22Rv1 (cell line): Measurements from ENCODE around the gene INCENP.
A peak's percentile ranks its signal among the peaks of the same experiment; 100 is the strongest.
"Not testable (repeated sequence)": the region's sequence is repeated elsewhere in the genome, so short reads cannot be mapped to it uniquely, and the experiment has no call there.

Experiments
- H3K27ac ChIP-seq: fragments of 450-650 bp; 2 replicates; pipeline ENCODE4 v1.5.1; 2017
- ZFX ChIP-seq: fragments of 450-650 bp; IDR thresholded peaks from 2 replicates; pipeline ENCODE4 v1.6.1; 2017; ENCODE audit warnings: antibody characterized with exemption, borderline replicate concordance
- TF ChIP-seq, protein P1 (sequence below): fragments of 450-650 bp; IDR thresholded peaks from 2 replicates; pipeline ENCODE4 v1.5.1; 2017; ENCODE audit warnings: mild to moderate bottlenecking

INCENP gene

DNA sequence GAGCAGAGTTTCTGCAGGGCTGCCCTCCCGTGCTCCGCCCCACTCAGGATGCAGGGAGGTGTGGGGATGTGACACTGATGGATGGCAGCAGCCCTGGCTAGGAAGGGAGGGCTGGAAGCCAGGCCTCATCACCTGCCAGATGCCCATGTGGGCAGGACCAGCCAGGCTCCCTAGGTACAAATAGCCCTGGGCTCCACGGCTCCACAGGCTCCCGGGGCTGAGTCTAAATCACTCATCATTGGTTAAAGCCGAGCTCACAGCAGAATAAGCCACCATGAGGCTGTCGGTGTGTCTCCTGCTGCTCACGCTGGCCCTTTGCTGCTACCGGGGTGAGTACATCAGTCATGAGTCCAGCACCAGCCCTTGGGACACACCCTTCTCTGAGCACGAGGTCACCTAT lies 66.2 kb downstream of the INCENP start, which contains the start of gene SCGB1D1:
Gene SCGB1D1, plus strand, starts transcription at position 206 of the 400 bp plus-strand sequence. Its CDS starts 69 bp downstream, at position 275.
- TF ChIP-seq ZFX, result no peak
- TF ChIP-seq, protein P1, sequence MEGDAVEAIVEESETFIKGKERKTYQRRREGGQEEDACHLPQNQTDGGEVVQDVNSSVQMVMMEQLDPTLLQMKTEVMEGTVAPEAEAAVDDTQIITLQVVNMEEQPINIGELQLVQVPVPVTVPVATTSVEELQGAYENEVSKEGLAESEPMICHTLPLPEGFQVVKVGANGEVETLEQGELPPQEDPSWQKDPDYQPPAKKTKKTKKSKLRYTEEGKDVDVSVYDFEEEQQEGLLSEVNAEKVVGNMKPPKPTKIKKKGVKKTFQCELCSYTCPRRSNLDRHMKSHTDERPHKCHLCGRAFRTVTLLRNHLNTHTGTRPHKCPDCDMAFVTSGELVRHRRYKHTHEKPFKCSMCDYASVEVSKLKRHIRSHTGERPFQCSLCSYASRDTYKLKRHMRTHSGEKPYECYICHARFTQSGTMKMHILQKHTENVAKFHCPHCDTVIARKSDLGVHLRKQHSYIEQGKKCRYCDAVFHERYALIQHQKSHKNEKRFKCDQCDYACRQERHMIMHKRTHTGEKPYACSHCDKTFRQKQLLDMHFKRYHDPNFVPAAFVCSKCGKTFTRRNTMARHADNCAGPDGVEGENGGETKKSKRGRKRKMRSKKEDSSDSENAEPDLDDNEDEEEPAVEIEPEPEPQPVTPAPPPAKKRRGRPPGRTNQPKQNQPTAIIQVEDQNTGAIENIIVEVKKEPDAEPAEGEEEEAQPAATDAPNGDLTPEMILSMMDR, result no peak
- no peak within 1 kb of the TSS for H3K27ac ChIP-seq

DNA sequence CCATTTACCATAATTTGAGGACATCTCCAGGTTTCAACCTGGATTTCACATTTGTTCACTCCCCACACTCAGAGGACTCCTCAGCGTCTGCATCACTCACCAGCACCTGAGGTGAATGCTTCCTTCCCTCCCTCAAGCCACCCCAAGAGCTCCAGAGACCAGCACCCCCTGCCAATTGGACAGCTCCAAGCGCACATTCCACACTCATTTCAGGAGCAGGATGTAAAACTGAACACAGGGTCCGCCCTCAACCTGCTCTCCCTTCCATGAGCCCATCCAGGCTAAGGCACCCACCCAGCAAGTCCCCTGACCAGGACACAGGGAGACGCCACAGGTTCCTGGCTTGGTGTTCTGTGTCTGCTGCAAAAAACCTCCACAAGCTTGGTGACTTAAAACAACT lies 70.1 kb downstream of the INCENP start:
- H3K27ac ChIP-seq, result no peak overlapping the region
- no peak for TF ChIP-seq ZFX

DNA sequence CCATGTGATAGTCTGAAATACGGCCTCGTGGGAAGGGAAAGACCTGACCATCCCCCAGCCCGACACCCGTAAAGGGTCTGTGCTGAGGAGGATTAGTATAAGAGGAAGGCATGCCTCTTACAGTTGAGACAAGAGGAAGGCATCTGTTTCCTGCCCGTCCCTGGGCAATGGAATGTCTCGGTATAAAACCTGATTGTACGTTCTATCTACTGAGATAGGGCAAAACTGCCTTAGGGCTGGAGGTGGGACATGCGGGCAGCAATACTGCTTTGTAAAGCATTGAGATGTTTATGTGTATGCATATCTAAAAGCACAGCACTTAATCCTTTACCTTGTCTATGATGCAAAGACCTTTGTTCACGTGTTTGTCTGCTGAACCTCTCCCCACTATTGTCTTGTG lies 71.2 kb downstream of the INCENP start:
- H3K27ac ChIP-seq, result not testable (repeated sequence)

DNA sequence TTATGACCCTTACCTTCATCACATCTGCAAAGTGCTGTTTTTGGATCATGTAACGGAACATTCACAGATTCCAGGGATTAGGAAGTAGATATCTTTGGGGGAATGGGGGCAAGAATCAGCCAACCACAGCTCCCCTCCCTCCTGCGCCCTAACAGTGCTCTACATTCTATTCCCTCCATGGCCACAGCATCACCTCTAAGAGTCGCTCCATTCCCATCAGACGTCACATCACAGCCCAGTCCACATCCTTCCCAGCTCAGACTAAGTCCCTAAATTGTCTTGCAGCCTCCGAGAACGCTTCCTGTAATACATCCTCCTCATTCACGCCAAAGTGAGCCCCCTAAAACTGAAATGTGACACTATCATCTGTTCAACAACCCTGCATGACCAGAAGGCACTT lies 72.1 kb downstream of the INCENP start:
- H3K27ac ChIP-seq, result no peak overlapping the region
- no peak for TF ChIP-seq ZFX
- TF ChIP-seq, protein P1, result peak; percentile 37

DNA sequence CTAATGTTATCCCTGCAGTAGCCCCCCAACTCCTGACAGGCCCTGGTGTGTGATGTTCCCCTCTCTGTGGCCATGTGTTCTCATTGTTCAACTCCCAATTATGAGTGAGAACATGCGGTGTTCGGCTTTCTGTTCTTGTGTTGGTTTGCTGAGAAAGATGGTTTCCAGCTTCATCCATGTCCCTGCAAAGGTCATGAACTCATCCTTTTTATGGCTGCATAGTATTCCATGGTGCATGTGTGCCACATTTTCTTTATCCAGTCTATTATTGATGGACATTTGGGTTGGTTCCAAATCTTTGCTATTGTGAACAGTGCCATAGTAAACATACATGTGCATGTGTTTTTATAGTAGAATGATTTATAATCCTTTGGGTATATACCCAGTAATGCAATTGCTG lies 73.6 kb downstream of the INCENP start:
- H3K27ac ChIP-seq, result not testable (repeated sequence)

DNA sequence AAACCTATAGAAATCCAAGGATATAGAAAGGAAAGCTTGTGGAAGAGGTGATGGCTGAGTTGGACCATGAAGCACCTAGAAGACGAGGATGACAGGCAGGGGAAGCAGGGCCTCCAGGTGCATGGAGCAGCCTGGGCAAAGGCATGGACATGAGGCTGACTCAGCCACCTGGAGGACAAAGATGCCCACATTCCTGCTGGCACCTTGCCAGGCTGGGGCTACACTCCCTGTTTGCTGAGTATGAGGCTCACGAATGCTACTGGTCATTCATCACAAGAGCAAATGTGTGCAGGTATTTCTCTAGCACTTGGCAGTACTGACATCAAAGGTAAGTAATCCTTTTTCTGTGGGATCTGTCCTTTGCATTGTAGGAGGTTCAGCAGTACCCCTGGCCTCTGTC lies 77.6 kb downstream of the INCENP start:
- no peak overlapping the region for H3K27ac ChIP-seq
- TF ChIP-seq, protein P1, result no peak
- TF ChIP-seq ZFX, result no peak
